HepG2 (cell line): ENCODE measurements around the gene P2RX6. TPM values are rescaled to one million over a fixed set of nuclear protein-coding genes. Genes with fewer than 3 reads are reported as not detected.

Source experiments
- BORCS8-MEF2B ChIP-seq: sonication (generic); formaldehyde crosslinking; IDR thresholded peaks from 2 replicates; pipeline ENCODE4 v1.8.0; 2022; ENCODE audit warnings: mild to moderate bottlenecking, missing genetic modification reagents
- CCDC6 ChIP-seq: sonication (generic); formaldehyde crosslinking; IDR thresholded peaks from 2 replicates; pipeline ENCODE4 v1.8.1; 2022; ENCODE audit warnings: mild to moderate bottlenecking, missing genetic modification reagents, moderate library complexity
- ERF ChIP-seq: IDR thresholded peaks from 2 replicates; pipeline ENCODE4 v1.6.1; 2018; ENCODE audit warnings: missing biosample characterization, missing genetic modification reagents
- HMG20A ChIP-seq: IDR thresholded peaks from 2 replicates; pipeline ENCODE4 v1.6.1; 2016; ENCODE audit warnings: borderline replicate concordance
- HOXA7 ChIP-seq: sonication (generic); formaldehyde crosslinking; IDR thresholded peaks from 2 replicates; pipeline ENCODE4 v1.8.1; 2022; ENCODE audit warnings: mild to moderate bottlenecking, missing genetic modification reagents, moderate library complexity
- HOXD1 ChIP-seq: sonication (generic); formaldehyde crosslinking; IDR thresholded peaks from 2 replicates; pipeline ENCODE4 v1.5.0; 2020; ENCODE audit warnings: missing genetic modification reagents
- IKZF4 ChIP-seq: sonication (generic); formaldehyde crosslinking; IDR thresholded peaks from 2 replicates; pipeline ENCODE4 v1.5.1; 2020; ENCODE audit warnings: borderline replicate concordance, mild to moderate bottlenecking, low read depth, missing genetic modification reagents; ENCODE audit errors: not compliant biosample characterization
- IRF2 ChIP-seq: IDR thresholded peaks from 2 replicates; pipeline ENCODE4 v1.6.1; 2018; ENCODE audit warnings: missing genetic modification reagents, missing compliant biosample characterization
- KDM3A ChIP-seq: IDR thresholded peaks from 2 replicates; pipeline ENCODE4 v1.6.1; 2018; ENCODE audit warnings: low read depth, missing compliant biosample characterization
- MAF1 ChIP-seq: sonication (generic); formaldehyde crosslinking; IDR thresholded peaks from 2 replicates; pipeline ENCODE4 v1.5.0; 2020; ENCODE audit warnings: missing genetic modification reagents, borderline replicate concordance
- MED1 ChIP-seq: sonication (generic); formaldehyde crosslinking; IDR thresholded peaks from 2 replicates; pipeline ENCODE4 v1.4.0; 2020; ENCODE audit warnings: missing genetic modification reagents
- MIER3 ChIP-seq: IDR thresholded peaks from 2 replicates; pipeline ENCODE4 v1.6.1; 2016; ENCODE audit warnings: missing compliant biosample characterization, borderline replicate concordance
- MXD4 ChIP-seq: IDR thresholded peaks from 2 replicates; pipeline ENCODE4 v1.6.1; 2016; ENCODE audit warnings: mild to moderate bottlenecking, missing biosample characterization, missing genetic modification reagents
- RAD51 ChIP-seq: fragments of 450-650 bp; IDR thresholded peaks from 2 replicates; pipeline ENCODE4 v1.6.1; 2016; ENCODE audit warnings: borderline replicate concordance
- RFXANK ChIP-seq: IDR thresholded peaks from 2 replicates; pipeline ENCODE4 v1.6.1; 2016
- SP140L ChIP-seq: sonication (generic); formaldehyde crosslinking; IDR thresholded peaks from 2 replicates; pipeline ENCODE4 v1.4.0; 2020; ENCODE audit warnings: missing genetic modification reagents, borderline replicate concordance
- TOPORS ChIP-seq: sonication (generic); formaldehyde crosslinking; IDR thresholded peaks from 2 replicates; pipeline ENCODE4 v1.8.0; 2023; ENCODE audit warnings: mild to moderate bottlenecking, missing genetic modification reagents
- ZNF296 ChIP-seq: sonication (generic); formaldehyde crosslinking; conservative IDR thresholded peaks from 2 replicates; pipeline ENCODE4 v1.5.0; 2020; ENCODE audit warnings: mild to moderate bottlenecking, missing genetic modification reagents
- ZNF598 ChIP-seq: sonication (generic); formaldehyde crosslinking; IDR thresholded peaks from 2 replicates; pipeline ENCODE4 v1.5.1; 2020; ENCODE audit warnings: mild to moderate bottlenecking, missing genetic modification reagents, borderline replicate concordance
- ZNF713 ChIP-seq: sonication (generic); formaldehyde crosslinking; IDR thresholded peaks from 2 replicates; pipeline ENCODE4 v1.4.0; 2020; ENCODE audit warnings: mild to moderate bottlenecking, missing genetic modification reagents
- polyA plus RNA-seq, 8 experiments: library from polyadenylated mRNA; depleted of rRNA in 3 of 8; stranded (reverse) in 7 of 8; unstranded in 1 of 8; fragments of >200 nt; fragmentation: Illumina TruSeq in 4 of 8; extraction: Trizol in 4 of 8; gene quantifications; 2 replicates each; pipeline versions ENCODE4 v1.2.1 to v1.2.3, GENCODE V29; 2011 to 2016; ENCODE audit warnings: low read depth in 4 of 8, missing spikeins in 1 of 8, mixed read lengths in 1 of 8; ENCODE audit not compliant: insufficient read depth in 1 of 8
- total RNA-seq, 5 experiments: library from RNA; depleted of rRNA; stranded (reverse); fragments of >200 nt; fragmentation: Illumina TruSeq; extraction: Trizol; gene quantifications; 2 replicates each; pipeline ENCODE4 v1.2.3, GENCODE V29; 2016; ENCODE audit warnings: low read depth in 1 of 5
- TF ChIP-seq, protein P1 (sequence below): sonication (generic); formaldehyde crosslinking; IDR thresholded peaks from 2 replicates; pipeline ENCODE4 v1.4.0; 2020; ENCODE audit warnings: mild to moderate bottlenecking, low read depth, missing genetic modification reagents
- TF ChIP-seq, protein P2 (sequence below): sonication (generic); formaldehyde crosslinking; IDR thresholded peaks from 2 replicates; pipeline ENCODE4 v1.8.0; 2022; ENCODE audit warnings: mild to moderate bottlenecking, missing genetic modification reagents; ENCODE audit not compliant: insufficient replicate concordance
- TF ChIP-seq, protein P3 (sequence below): sonication (generic); formaldehyde crosslinking; IDR thresholded peaks from 2 replicates; pipeline ENCODE4 v1.8.0; 2022; ENCODE audit warnings: missing genetic modification reagents, mild to moderate bottlenecking, inconsistent platforms, borderline replicate concordance
- TF ChIP-seq, protein P4 (sequence below): sonication (generic); formaldehyde crosslinking; IDR thresholded peaks from 2 replicates; pipeline ENCODE4 v1.5.0; 2020; ENCODE audit warnings: missing genetic modification reagents

The P2RX6 gene
- total and polyA plus RNA-seq, 2 of the 13 experiments (the other 11 are each of a cell fraction or from before 2014, with no cell fraction given): 0.04 to 0.12 TPM

DNA sequence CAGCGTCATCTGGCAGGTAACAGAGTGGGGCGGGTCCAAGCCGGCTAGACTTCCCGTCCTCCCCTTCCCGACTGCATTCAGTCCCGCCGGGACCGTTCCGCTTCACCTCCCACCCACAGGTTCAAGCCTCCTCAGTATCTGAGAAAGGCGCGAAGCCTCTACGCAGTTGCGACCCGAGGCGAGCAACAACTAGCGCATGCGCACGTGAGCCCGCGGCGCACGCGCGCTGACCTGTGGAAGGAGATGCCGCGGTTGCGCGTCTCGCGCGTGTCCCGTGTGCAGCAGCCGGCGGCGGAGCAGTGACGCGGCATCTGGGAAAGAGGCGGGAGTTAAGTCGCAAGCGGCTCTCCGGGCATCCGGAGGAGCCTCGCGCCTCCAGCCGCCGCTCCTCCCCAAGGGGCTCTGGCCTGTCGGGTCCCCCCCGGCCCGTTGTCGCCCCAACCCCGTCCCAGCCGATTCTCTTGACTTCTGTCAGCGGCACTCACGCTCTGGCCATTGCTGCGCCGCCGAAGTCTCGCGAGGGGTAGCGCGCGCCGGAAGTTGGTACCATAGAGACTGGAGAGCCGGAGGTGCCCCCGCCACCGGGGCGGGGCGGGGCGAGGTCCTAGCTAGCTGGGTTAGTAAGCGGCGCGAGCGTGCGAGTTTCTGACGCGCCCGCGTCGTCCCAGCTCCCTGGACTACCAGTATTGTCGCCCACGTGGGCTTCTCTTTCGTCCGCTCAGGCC is 13.2 kb upstream of the P2RX6 start, which contains the start of gene THAP7 (continued):
- TF ChIP-seq MXD4 (CRISPR knock-in tag) (peak; percentile 81), ZNF598 (no peak), SP140L (CRISPR knock-in tag) (no peak), CCDC6 (CRISPR knock-in tag) (peak; percentile 96), RFXANK (no peak), MAF1 (no peak), ZNF296 (CRISPR knock-in tag) (peak; percentile 77), HOXD1 (CRISPR knock-in tag) (peak; percentile 59; the same call in 1 of the 2 replicates), HMG20A (peak; percentile 7; the same call in 1 of the 2 replicates), MIER3 (CRISPR knock-in tag) (peak; percentile 25; the same call in 1 of the 2 replicates), MED1 (peak; percentile 58), HOXA7 (CRISPR knock-in tag) (no peak), TOPORS (CRISPR knock-in tag) (peak; percentile 43; the same call in 1 of the 2 replicates), IKZF4 (CRISPR knock-in tag) (peak; percentile 73), ERF (CRISPR knock-in tag) (peak; percentile 36), KDM3A (CRISPR knock-in tag) (peak; percentile 97), RAD51 (no peak), ZNF713 (no peak), IRF2 (CRISPR knock-in tag) (peak; percentile 39; the same call in 1 of the 2 replicates), BORCS8-MEF2B (CRISPR knock-in tag) (peak; percentile 69; the same call in 1 of the 2 replicates)
- TF ChIP-seq, protein P1, sequence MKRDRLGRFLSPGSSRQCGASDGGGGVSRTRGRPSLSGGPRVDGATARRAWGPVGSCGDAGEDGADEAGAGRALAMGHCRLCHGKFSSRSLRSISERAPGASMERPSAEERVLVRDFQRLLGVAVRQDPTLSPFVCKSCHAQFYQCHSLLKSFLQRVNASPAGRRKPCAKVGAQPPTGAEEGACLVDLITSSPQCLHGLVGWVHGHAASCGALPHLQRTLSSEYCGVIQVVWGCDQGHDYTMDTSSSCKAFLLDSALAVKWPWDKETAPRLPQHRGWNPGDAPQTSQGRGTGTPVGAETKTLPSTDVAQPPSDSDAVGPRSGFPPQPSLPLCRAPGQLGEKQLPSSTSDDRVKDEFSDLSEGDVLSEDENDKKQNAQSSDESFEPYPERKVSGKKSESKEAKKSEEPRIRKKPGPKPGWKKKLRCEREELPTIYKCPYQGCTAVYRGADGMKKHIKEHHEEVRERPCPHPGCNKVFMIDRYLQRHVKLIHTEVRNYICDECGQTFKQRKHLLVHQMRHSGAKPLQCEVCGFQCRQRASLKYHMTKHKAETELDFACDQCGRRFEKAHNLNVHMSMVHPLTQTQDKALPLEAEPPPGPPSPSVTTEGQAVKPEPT: 0 out of 2 replicates have a peak, but pooled peaks have one; percentile 42
- TF ChIP-seq, protein P2, sequence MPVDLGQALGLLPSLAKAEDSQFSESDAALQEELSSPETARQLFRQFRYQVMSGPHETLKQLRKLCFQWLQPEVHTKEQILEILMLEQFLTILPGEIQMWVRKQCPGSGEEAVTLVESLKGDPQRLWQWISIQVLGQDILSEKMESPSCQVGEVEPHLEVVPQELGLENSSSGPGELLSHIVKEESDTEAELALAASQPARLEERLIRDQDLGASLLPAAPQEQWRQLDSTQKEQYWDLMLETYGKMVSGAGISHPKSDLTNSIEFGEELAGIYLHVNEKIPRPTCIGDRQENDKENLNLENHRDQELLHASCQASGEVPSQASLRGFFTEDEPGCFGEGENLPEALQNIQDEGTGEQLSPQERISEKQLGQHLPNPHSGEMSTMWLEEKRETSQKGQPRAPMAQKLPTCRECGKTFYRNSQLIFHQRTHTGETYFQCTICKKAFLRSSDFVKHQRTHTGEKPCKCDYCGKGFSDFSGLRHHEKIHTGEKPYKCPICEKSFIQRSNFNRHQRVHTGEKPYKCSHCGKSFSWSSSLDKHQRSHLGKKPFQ (CRISPR knock-in tag): peak; percentile 22
- TF ChIP-seq, protein P3, sequence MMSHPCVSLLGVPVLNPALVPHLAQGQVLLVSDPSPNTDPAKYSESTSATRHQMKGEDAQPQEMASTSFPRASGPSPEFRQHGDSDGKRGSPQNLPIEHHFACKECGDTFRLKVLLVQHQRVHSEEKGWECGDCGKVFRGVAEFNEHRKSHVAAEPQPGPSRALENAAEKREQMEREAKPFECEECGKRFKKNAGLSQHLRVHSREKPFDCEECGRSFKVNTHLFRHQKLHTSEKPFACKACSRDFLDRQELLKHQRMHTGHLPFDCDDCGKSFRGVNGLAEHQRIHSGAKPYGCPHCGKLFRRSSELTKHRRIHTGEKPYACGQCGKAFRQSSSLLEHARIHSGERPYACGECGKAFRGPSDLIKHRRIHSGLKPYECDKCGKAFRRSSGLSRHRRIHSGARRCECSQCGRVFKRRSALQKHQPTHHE (CRISPR knock-in tag): no peak; the same call in 1 of the 2 replicates
- TF ChIP-seq, protein P4, sequence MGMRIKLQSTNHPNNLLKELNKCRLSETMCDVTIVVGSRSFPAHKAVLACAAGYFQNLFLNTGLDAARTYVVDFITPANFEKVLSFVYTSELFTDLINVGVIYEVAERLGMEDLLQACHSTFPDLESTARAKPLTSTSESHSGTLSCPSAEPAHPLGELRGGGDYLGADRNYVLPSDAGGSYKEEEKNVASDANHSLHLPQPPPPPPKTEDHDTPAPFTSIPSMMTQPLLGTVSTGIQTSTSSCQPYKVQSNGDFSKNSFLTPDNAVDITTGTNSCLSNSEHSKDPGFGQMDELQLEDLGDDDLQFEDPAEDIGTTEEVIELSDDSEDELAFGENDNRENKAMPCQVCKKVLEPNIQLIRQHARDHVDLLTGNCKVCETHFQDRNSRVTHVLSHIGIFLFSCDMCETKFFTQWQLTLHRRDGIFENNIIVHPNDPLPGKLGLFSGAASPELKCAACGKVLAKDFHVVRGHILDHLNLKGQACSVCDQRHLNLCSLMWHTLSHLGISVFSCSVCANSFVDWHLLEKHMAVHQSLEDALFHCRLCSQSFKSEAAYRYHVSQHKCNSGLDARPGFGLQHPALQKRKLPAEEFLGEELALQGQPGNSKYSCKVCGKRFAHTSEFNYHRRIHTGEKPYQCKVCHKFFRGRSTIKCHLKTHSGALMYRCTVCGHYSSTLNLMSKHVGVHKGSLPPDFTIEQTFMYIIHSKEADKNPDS (CRISPR knock-in tag): peak; percentile 89
